ENCODE results near the gene ARHGAP25. TPM values are rescaled to one million over a fixed set of nuclear protein-coding genes. Genes with fewer than 3 reads are reported as not detected.

Gene ARHGAP25
- total RNA-seq, 1 experiment from 2014 or later, result 6.2 TPM

DNA sequence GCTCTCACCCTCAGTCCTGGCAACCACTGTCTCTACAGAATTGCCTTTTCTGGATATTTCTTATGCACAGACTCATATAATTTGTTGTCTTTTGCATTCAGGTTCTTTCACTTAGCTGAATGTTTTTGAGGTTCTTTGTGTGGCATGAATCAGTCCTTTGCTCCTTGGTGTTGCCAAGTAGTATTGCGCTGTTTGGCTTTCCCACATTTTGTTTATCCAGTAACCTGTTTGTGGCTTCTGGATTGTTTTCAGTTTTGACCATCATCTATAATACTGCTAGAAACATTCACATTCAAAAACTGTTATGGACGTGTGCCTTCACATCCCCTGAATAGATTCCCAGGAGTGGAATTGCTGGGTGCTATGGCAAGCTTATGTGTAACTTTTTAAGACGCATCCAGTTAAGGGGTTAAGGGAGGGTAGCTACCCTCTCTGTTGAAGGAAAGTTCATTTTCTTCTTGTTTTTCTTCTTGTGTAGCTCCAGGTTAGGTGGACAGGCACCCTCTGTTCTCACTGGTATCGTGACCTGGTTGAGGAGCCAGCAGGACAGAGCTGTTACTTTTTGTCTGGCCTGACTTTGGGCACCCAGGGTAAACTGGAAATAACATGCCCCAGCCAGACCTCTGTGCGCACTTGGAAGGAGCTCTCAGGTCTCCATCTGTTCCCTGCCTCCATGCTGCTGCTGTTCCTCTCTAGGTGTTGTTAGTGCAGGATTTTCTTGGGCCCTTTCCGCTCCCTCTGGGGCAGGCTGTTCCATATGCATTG is 29.6 kb downstream of the ARHGAP25 start:
- H3K36me3 ChIP-seq (ENCODE audit: insufficient read depth, low read length, poor library complexity, severe bottlenecking), result no peaks in the 10 kb centered on the region
- ChIA-PET POLR2A (ENCODE audit: low non-redundant PET) (no interaction called here), CTCF (interaction anchor here (0.6 kb wide), 1 partner anchor 286 kb away, joined by 3 read pairs; no protein-coding TSS in a partner anchor)
- H3K9me3 ChIP-seq (ENCODE audit: low read depth, low read length, poor library complexity, severe bottlenecking), result no peaks in the 10 kb centered on the region
- DNase-seq (ENCODE audit: low spot score), result no peak
- intact Hi-C loops (cut with micrococcal nuclease; ENCODE audit: unreplicated experiment), result no loop called here
- no peak overlapping the region for H3K27ac ChIP-seq (ENCODE audit: low read depth, low read length, poor library complexity, severe bottlenecking)
- H3K4me1 ChIP-seq (ENCODE audit: insufficient read depth, low read length, poor library complexity, severe bottlenecking), result no peaks in the 10 kb centered on the region
- no TSS peak for BruUV-seq (replicated peaks)
- TF ChIP-seq EZH2 (IDR thresholded peaks at IDR 0.05; ENCODE audit: borderline replicate concordance, low read depth, low read length, poor library complexity, severe bottlenecking), result no peak
- TF ChIP-seq, protein P1, sequence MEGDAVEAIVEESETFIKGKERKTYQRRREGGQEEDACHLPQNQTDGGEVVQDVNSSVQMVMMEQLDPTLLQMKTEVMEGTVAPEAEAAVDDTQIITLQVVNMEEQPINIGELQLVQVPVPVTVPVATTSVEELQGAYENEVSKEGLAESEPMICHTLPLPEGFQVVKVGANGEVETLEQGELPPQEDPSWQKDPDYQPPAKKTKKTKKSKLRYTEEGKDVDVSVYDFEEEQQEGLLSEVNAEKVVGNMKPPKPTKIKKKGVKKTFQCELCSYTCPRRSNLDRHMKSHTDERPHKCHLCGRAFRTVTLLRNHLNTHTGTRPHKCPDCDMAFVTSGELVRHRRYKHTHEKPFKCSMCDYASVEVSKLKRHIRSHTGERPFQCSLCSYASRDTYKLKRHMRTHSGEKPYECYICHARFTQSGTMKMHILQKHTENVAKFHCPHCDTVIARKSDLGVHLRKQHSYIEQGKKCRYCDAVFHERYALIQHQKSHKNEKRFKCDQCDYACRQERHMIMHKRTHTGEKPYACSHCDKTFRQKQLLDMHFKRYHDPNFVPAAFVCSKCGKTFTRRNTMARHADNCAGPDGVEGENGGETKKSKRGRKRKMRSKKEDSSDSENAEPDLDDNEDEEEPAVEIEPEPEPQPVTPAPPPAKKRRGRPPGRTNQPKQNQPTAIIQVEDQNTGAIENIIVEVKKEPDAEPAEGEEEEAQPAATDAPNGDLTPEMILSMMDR (conservative IDR thresholded peaks at IDR 0.05; ENCODE audit: low read depth, low read length), result no peak
- no peak overlapping the region for H3K4me3 ChIP-seq (ENCODE audit: low read depth, low read length, poor library complexity, severe bottlenecking)
- H3K27me3 ChIP-seq (replicated peaks; ENCODE audit: insufficient read depth, low read depth, low read length, poor library complexity), result no peaks in the 10 kb centered on the region

DNA sequence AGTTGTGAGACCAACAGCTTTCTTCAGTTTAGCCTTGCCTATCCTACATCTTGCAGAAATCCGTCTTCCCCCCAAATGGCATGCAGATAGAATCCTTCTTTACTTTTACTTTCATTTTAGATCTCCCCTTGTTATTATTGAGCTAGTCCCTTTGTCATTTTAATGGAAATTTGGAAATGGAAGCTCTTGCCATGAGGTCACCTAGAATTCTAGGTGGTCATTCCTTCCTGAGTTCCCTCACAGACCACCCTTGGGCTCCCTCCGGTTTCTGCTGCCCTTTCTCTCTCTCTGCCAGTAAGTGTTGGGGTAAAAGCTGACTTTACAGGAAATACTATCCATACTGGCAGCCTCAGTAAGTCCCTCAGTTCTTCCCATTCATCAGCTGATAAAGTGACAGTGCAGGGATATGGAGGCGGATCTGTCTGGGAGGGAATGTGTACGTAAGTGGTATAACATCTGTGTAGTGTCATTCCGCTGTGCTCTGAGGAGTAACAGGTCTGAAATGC is 30.2 kb downstream of the ARHGAP25 start:
- intact Hi-C loops (cut with micrococcal nuclease; ENCODE audit: unreplicated experiment), result no loop called here
- Histone ChIP-seq H3K36me3 (ENCODE audit: insufficient read depth, low read length, poor library complexity, severe bottlenecking) (no peaks in the 10 kb centered on the region), H3K4me3 (ENCODE audit: low read depth, low read length, poor library complexity, severe bottlenecking) (no peak overlapping the region), H3K4me1 (ENCODE audit: insufficient read depth, low read length, poor library complexity, severe bottlenecking) (no peaks in the 10 kb centered on the region), H3K27ac (ENCODE audit: low read depth, low read length, poor library complexity, severe bottlenecking) (no peak overlapping the region), H3K27me3 (replicated peaks; ENCODE audit: insufficient read depth, low read depth, low read length, poor library complexity) (no peaks in the 10 kb centered on the region), H3K9me3 (ENCODE audit: low read depth, low read length, poor library complexity, severe bottlenecking) (no peaks in the 10 kb centered on the region)
- no TSS peak for BruUV-seq (replicated peaks)
- ChIA-PET CTCF (no interaction called here), POLR2A (ENCODE audit: low non-redundant PET) (no interaction called here)
- TF ChIP-seq, protein P1 (conservative IDR thresholded peaks at IDR 0.05; ENCODE audit: low read depth, low read length), result no peak
- TF ChIP-seq EZH2 (IDR thresholded peaks at IDR 0.05; ENCODE audit: borderline replicate concordance, low read depth, low read length, poor library complexity, severe bottlenecking), result no peak
- no peak for DNase-seq (ENCODE audit: low spot score)

DNA sequence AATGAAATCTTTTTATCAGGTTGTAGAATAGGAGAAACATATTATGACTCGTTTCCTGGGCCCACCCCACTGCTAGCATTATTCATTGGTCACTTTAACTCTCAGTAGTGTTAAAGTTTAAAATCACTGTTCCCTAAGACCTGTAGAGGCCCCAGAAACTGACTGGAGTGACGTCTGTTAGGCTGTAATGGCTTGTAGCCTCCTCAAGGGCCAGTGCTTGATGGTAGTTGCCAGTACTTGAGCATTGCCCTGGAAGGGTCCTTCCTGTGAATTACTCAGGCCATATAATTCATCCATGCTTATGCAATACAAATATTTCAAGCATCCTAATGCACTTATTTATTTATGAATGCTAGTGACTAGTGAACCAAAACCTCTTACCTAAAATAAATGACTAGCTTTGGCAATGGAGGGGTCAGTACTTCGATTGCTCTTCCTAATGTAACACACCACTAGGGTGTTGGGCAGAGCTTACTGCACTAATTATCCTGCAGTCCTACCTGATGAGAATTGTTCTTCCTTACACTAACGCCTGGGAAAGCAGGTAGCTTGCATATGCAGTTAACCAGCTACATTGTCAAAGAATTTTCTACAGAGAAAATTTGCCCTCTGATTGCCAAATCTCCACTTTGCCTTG is 31.2 kb downstream of the ARHGAP25 start:
- Histone ChIP-seq H3K36me3 (ENCODE audit: insufficient read depth, low read length, poor library complexity, severe bottlenecking) (no peaks in the 10 kb centered on the region), H3K9me3 (ENCODE audit: low read depth, low read length, poor library complexity, severe bottlenecking) (no peaks in the 10 kb centered on the region), H3K27ac (ENCODE audit: low read depth, low read length, poor library complexity, severe bottlenecking) (no peak overlapping the region), H3K4me3 (ENCODE audit: low read depth, low read length, poor library complexity, severe bottlenecking) (no peak overlapping the region), H3K27me3 (replicated peaks; ENCODE audit: insufficient read depth, low read depth, low read length, poor library complexity) (no peaks in the 10 kb centered on the region), H3K4me1 (ENCODE audit: insufficient read depth, low read length, poor library complexity, severe bottlenecking) (no peaks in the 10 kb centered on the region)
- ChIA-PET CTCF (no interaction called here), POLR2A (ENCODE audit: low non-redundant PET) (no interaction called here)
- TF ChIP-seq, protein P1 (conservative IDR thresholded peaks at IDR 0.05; ENCODE audit: low read depth, low read length), result no peak
- no peak for TF ChIP-seq EZH2 (IDR thresholded peaks at IDR 0.05; ENCODE audit: borderline replicate concordance, low read depth, low read length, poor library complexity, severe bottlenecking)
- no peak for DNase-seq (ENCODE audit: low spot score)
- BruUV-seq (replicated peaks), result no TSS peak
- intact Hi-C loops (cut with micrococcal nuclease; ENCODE audit: unreplicated experiment), result no loop called here

All from A673 (cell line).